Measurements from ENCODE around the gene LPIN3.

DNA sequence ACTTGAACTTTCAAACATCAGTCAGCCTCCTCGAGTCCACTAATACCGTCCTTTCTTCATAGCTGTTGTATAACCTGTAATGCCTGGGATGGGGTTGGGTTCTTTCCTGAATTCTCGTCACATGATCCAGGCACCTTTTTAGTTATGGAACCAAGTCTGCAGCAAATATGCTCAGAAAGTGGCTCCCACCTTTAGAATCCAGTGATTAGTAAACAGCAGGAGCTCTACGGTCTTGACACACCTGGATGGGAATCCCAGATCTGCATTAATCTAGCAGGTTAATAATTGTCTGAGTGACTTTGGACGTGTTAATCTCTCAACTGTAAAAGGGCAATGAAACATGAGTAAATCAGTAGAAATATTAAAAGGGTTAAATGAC, 22.4 kb upstream of the LPIN3 start:
- TF ChIP-seq, protein P1, sequence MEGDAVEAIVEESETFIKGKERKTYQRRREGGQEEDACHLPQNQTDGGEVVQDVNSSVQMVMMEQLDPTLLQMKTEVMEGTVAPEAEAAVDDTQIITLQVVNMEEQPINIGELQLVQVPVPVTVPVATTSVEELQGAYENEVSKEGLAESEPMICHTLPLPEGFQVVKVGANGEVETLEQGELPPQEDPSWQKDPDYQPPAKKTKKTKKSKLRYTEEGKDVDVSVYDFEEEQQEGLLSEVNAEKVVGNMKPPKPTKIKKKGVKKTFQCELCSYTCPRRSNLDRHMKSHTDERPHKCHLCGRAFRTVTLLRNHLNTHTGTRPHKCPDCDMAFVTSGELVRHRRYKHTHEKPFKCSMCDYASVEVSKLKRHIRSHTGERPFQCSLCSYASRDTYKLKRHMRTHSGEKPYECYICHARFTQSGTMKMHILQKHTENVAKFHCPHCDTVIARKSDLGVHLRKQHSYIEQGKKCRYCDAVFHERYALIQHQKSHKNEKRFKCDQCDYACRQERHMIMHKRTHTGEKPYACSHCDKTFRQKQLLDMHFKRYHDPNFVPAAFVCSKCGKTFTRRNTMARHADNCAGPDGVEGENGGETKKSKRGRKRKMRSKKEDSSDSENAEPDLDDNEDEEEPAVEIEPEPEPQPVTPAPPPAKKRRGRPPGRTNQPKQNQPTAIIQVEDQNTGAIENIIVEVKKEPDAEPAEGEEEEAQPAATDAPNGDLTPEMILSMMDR (IDR thresholded peaks at IDR 0.05), result no peak
- no peak for TF ChIP-seq POLR2A (IDR thresholded peaks at IDR 0.05)

Measured in Peyer's patch (tissue), 4 donors.